ENCODE results near the gene PLPP3.

Gene PLPP3

DNA sequence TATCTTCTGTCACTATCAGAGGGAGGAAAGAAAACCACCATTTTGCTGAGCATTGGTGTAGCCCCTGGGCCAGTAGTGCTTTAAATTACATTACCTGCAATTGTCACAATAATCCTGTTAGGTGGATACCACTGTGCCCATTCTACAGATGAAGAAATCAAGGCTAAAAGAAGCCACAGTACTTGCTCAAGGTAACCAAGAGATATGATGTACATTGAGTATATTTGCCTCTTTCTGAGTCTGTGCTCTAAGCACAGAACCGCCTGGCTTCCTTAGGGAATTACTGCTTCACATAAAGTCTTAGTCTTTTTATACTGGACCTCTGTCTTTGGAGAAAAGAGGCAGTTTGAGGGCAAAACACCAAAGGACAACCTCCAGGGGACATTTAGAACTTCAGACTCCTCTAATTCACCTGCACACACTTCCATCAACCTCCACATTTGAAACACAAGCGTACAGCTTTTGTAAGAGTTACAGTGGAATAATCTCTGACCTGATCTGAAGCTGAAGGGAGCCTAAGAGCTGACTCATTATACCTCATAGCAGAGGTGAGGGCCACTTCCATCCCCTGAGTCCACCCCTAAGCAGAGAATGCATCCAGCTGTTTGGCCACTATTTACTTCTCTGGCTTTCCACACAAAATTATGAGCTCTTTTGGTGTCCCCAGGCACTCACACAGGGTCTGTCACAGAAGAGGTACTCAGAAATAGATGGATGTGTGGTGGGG, 61.8 kb downstream of the PLPP3 start:
- no peak for DNase-seq

DNA sequence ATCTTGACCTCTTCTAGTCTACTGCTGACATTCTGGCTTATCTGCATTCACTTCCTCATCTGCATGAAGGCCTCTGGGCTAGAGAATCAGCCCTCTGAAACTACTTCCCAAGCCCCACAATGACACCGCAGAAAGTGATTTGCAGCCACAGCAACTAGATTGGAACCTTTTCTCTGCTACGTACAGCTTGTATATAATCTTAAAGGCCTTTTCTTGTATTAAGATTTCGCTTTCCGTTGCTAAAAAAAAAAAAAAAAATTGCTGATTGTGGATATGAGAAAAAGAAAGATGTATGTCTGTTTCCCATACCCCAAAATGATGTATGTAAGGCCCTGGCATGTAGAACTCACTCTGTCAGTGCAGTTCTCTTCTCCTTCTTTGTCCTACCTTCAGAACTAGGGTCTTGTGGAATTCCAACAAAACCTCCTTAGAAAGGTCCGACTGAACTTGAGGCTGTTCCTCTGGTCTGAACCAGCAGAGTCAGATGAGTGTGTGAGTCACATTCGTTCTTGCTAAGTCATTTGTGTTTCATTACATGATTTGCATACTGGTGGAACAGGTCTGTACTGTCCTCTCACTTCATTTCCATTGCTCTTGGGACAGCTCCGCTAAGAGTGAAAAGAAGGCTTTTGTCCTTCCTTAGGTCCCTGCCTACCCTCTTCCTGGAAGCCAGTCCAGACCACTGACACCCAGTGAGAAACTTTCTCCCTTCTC, 62.7 kb downstream of the PLPP3 start:
- DNase-seq: peak in 1 of 3 experiments; percentile 13

DNA sequence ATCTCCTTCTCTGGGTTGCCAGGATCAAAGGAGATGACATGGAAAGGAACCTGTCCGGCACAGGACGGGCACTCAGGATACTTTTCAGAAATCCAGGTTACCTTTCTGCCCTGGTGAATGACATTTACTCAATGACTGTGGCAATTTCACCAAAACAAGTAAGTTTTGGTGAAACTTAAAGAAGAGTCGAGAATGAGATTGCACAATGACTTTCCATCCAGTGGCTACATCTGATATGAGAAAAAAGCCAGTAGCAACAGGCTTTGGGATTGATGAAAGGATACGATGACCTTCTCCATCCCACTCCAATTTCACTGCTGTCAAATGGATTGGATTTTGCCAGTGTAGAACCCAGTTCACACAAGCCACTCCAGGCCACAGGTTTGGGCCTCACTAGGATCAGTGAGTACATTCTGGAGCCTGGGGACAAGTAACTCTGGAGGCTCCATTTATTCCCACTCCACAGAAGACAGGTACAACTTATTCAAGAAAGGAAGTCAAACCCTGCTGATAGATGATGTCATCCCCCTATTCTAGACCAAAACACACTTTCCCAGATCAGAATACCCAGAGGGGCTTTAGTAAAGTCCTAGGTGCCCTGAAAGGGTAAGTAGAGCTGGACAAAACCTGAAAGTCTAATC, 63.3 kb downstream of the PLPP3 start:
- DNase-seq: no peak

DNA sequence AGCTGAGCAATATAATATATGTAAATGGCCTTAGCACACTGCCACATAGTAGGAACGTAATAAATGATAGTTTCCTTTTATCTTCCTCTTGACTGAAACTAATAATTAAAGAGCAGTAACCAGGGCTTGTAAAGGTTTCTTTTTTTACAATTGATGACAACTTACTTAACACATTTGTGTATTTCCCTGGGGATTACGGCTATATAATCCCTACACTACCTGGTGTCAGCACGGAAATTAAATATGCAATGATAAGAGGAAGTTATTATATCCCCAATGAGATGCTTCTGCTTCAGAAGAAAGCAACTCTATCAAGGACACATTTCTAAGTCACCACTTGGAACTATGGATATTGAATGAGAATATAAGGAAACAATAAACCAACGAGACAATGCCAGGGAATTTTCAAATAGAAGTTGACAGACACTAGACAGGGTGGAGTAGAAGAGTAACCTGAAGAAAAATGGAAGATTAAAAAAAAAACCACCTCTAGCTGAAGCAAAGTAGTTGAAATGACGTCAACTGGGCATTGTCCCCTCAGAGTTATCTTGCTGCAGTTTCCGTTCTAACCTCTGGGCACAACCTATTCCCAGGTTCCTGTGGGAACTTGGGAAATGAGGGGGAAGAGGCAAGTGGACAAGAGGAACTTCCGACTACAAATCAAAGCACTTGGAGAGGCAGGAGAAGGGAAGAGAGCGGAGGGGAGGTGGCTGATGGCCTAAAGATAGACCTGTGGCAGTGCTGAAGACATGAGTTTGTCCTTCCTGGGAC, 66.5 kb downstream of the PLPP3 start:
- DNase-seq: no peak

DNA sequence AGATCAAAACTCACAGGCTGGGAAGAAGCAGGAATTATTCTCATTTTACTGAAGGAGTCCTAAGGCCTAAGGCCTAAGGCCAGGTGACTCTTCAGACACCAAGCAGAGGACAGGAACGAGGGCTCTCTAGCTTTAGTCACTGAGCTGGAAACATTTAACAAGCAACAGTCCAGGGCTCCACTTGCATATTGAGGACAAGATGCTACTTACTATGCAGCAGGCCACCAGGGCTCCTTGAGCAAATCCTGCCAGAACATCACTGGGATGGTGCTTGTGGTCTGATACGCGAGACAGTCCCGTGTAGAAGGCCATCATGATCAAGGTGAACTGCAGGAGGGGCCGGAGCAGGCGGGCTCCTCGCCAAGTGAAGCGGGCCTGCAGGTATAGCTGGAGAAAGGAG, 67.6 kb downstream of the PLPP3 start:
- no peak for DNase-seq

DNA sequence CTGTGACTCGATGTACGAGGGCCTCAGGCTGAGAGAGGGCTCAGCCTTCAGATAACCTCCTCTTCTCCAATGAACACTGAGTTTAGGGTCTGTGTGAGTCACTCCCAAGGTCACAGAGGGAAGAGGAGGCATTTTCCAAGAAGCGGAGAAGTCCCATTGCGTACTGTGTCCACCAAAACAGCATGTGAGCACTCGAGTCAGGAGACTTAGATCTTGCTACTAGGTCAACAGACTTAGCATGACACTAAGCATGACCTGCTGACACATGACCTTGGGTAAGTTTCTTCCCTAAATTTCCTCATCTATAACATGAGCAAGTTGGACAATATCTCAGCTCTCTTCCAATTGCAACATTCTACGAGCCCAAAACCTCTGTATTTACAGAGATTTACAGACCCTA, 68.0 kb downstream of the PLPP3 start:
- DNase-seq: no peak

DNA sequence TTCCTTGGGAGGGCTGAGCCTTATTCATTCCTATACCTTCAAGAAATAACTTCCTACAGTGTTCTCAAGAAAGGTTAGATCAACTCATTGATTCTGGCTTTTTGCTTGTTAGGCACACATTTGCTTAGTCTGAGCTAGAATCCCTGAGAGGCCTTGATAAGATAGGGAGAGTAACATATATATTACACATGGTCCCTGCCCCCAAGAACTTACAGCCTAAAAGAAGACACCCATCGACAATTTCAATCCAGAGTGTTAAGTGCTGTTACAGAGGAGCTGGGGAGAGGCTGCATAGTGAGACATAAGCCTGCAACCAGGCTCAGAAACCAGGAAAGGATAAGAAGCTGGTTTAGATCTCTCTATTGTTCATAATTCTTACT, 68.7 kb downstream of the PLPP3 start:
- DNase-seq: no peak

DNA sequence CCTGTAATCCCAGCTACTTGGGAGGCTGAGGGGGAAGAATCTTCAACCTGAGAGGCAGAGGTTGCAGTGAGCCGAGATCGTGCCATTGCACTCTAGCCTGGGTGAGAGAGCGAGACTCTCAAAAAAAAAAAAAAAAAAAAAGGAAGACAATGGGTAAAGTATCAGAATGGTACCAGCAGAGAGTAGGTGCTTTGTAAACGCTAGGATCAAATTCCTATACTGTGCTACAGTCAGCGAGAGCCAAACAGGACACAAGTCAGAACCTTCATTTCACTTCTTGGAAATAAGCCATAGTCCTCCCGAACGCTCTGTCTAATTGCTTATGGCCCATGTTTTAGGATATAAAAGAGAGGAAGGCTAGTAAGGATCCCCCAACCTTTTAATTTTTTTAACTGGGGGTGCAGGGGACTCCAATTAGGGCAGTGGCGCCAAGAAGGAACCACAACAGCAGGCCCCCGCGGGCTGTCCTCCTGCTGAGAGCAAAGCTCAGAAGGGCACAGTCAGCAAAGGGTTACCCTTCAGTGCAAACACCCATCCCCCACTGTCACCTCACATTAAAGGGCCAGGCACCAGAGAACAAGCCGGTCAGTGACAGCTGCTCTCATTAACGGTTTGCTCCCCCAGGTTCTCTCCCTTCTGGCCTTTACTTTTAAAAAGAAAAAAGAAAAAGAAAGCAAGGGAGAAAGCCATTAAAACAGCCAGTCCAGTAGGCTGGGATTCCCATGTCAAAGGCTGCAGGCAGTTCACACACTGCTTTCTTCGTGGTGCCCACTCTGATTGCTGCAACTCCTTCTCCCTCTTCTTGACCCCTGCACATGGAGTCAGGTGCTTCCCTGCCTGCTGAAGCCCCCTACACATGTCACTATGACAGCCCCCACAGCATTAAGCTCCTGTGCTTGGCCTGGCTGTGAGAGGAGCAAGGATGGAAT, 69.4 kb downstream of the PLPP3 start:
- DNase-seq: peak in 1 of 3 experiments; percentile 24

DNA sequence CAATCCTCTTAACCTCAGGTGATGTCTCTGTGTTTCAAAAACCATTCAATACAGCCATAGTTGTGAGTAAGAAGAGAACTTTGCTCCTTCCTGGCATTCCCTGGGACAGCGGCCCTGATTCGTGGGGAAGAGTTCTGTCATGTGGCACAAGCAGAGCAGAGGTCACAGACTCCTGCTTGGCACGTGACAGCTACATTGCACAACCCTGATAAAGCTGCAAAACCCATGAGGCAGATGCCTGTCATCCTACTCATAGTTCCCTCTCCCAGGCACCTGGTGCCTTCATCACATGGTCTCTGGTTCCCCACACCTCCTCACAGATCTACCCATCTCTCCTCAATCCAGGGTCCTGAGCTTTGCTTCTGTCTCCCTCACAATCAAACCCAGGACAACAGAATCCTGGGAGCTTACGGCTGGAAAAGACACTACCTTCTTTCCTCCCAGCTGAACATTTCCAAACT, 70.8 kb downstream of the PLPP3 start:
- no peak for DNase-seq

DNA sequence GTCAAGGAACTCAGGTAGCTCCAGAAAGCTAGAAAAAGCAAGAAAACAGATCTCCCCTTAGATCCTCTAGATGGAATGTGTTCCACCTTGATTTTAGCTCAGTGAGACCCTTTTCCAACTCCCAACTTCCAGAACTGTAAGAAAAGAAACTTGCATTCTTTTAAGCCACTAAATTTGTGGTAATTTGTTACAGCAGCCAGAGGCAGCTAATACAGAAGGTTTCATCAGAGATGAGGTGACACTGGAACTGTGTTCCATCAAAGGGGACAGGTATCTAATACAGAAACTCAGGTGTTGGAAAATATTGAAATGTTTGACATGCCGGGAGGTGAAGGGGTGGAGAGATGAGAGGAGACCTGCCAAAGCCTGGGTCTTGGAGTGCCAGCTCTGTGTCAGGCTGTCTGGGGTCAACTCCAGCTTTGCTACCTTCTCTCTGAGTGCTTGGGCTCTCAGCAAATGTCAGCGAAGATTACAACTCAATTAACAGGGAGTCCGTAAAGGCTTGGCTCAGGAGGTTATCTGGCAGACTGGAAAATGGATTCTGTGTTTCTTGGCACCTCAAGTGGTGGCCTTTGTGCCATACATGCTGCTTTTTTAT, 71.3 kb downstream of the PLPP3 start:
- DNase-seq: no peak

DNA sequence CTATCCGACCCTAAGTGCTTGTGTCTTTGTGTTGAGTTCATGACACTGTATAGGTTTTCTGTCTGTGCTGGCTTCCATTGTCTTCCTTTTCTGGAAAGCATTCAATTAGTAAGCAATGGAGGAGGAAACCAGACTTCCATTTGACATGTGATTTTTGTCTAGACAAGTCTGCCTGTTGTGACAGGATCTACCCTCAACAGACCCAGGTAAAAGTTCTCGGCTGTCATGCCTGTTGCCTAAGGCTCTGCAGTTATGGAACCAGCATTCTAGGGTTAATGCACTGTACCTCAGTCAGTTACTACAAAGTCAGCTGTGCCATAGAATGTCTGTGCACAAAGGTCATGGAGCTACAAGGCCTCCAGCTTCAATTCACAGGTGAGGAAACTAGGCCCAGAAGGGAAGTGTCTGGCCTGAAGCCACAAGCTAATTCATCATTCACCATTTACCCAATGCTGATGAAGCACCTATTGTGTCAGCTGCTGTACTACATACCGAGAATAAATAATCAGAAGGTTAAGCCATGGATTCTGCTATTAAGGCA, 72.3 kb downstream of the PLPP3 start:
- DNase-seq: no peak

DNA sequence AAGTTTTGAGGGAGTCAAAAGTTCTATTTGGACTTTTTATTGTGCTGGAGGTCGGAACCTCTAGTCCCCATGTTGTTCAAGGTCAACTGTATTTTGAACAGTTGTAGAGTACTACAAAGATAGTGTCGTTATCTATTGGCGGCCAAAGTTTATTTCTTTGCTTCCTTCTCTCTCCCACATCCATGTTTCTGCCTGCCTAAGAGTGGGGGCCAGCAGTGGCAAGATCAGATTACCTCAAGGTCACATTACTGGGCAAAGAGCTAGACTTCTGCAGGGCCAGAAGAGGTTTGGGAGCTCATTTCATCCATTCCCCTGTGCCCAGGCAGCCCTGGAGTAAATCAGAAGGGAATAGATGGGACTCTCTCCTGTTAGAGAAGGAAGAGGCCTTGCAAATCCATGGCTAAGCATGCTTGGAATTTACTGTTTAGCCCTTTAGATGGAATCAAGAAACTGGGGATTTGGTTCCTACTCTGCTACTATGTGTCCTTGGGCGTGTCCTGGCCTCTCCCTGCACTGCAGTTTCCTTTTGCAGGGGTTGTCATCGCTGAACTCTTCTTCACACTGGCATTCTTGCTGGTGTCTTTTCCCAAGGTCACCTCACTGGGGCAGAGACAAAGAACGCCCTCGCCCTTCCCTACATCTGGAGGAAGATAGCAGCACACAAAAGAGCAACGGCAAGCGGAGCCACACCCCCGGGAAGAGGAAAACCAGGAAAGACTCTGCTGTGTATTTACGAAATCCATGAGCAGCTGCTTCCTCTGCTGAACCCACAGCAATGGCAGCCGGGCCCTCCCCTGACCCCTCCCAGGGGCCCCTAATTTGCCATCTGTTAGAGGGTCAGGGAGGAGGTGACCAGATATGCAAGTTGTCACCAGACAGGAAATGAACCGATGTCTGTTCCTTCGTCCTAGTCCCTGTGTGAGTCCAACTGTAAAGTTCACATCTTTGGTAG, 73.3 kb downstream of the PLPP3 start:
- DNase-seq: no peak

DNA sequence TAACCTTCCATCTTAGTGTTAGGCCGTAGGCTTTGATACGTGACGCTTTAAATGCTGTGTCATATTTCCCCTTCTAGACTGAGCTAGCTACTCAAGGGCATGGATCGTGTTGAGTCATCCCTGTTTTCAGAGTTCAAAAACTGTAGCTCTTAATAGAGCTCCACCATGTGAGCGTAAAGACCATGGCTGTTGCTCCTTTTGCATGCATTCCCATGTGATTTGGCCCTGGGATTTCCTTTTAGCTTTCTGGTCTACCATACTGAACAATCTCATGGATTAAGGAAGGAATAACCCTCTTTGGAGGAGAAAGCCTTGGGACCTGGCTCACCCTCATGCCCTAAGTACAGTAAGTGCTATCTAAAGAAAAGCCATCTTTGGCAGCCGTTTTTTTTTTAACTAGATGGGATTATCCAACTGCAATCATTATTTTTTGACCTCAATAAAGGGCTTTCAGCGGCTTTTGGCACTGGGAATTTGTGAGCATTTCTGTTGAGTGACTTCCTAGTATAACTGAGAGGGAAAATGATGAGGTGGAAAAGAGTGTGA, 76.6 kb downstream of the PLPP3 start:
- no peak for DNase-seq

DNA sequence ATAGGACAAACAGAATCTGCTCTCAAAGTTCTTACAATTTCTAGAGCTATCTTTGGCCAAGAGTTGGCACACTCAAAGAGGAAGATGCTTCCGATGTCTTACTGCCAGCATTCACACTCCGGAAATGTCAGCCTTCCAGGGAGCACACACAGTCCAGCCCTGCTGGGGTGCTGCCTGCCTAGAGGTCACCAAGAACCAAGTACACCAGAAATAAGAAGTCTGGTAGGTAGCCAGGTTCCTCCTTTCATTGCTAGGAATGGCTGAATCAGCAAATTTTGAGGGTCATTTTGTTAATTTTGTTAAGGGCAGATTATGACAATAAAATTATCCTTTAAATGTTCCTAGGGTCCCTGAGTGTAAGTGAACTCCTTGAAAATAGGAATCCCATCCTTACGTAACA, 77.5 kb downstream of the PLPP3 start:
- no peak for DNase-seq

DNA sequence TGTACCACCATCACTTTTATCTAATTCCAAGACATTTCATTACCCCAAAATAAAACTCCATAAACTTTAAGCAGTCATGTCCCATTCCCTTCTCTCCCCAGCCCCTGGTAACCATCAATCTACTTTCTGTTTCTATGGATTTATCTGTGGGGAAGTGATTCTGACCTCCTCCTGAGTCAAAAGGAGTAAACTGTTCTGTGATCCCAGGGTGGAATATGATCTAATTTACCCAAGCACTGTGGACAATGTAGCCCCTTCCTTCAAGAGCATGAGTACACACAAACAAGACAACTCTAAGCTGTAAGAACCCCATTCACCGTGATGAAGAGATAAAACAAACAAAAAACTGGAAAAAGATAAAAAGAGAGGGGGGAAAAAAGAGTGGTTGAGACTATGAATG, 77.9 kb downstream of the PLPP3 start:
- no peak for DNase-seq

DNA sequence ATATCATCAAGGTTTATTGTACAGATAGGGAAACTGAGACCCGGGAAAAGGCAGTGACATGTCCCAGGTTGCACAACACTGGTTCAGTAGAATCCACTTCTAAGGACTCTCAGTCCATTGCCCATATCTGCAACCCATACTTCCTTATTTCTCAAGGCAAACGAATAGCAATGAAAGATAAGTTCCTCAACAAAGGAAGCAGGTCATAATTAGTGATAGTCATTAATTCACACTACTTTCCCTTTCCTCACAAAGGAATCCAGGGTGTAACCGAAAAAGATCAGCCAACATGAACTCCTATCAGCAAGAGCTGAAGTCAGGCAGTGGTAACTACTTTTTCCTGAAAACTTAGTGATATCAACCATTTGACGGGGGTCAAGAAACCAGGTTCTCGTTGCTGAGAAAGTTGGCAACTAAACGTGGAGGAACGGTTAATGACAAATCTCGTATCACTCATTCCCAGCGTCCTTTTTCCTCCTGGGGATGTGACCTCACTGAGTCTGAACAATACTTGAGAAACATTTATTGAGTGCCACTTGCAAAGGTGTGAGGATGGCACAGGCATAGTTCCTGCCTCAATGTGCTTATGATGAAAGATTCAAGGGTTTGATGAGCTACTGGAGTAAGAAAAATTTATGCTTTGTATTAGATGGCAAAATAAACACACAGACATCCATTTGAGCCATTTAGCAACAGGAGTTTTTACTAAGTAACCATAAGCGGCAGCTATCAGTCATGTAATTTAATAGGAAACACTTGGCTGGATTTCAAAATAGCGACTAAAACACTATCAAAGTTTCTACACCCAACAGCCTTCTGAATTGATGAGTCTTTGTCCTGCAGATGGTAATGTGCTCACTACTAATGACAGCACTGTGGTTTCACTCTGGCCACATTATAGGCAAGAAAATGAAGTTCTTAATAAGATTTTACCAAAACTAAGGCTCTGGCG, 82.3 kb downstream of the PLPP3 start:
- peak; percentile 5 to 56 (median 12) for DNase-seq

DNA sequence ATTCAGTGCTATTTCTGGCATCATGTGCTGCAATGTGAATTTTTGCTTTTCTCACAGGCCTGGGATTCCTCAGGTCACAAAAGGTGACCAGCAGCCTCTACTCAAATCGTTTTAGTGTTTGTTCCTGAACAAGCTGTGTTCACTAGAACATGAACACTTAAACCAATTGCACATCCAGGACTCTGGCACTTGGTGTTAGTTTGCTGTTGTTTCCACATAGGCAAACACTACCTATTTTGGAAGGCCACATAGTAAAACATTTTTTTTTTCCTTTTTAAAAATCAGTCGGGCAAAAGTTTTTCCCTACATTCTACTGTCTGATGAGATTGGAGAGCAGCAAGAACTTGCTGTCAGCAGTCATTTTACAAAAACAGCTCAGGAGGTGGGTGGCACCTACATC, 83.2 kb downstream of the PLPP3 start:
- no peak for DNase-seq

DNA sequence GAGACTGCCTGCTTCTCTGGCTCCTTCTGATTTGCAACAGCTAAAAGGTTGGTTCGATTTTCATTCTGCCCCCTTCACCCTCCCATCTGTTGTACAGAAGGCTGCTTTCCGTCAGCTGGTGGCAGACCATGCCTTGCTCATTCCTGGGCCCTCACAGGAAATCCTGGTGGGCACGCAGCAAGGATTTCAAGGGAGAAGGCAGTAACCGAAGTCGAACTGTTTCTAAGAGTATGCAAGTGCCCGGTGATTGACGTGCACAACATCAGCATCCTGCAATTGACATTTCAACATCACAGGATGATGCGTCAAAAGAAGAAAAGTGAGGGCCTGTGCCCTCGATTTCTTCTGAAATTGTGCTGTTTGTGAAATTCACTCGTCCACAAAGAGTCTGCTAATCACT, 83.8 kb downstream of the PLPP3 start:
- no peak for DNase-seq

DNA sequence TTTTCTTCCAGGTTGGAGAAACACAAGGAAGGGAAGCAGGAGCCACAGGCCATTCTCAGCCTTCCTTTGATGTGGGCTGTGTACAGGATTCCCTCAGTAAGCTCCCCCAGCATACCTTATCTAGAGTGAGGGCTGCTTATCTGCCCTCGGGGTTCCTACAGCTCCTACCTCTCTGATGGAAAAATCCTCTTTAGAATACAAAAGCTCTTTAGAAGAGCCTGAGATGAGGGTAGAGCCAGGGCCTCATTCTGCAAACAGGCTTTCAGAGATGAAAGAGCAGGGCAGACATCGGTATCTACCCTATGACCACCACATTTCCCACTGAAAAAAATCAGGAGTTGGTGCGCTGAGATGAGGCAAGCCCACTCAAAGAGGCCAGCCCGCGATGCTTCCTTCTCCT, 85.1 kb downstream of the PLPP3 start:
- no peak for DNase-seq
